ENCODE data around the gene LATS2.
"Not testable (repeated sequence)": the region's sequence is repeated elsewhere in the genome, so short reads cannot be mapped to it uniquely, and the experiment has no call there.

DNA sequence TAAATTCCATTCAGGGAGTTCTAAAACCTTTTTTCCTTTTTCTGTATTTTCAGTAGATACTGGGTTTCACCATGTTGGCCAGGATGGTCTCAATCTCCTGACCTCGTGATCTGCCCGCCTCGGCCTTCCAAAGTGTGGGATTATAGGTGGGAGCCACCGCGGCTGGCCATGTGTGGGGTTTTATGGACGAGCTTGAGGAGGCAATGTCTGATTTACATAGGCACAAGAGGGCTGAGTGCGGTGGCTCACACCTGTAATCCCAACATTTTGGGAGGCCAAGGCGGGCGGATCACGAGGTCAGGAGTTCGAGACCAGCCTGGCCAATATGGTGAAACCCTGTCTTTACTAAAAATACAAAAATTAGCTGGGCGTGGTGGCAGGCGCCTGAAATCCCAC, 136.0 kb downstream of the LATS2 start:
- TF ChIP-seq, protein P1, sequence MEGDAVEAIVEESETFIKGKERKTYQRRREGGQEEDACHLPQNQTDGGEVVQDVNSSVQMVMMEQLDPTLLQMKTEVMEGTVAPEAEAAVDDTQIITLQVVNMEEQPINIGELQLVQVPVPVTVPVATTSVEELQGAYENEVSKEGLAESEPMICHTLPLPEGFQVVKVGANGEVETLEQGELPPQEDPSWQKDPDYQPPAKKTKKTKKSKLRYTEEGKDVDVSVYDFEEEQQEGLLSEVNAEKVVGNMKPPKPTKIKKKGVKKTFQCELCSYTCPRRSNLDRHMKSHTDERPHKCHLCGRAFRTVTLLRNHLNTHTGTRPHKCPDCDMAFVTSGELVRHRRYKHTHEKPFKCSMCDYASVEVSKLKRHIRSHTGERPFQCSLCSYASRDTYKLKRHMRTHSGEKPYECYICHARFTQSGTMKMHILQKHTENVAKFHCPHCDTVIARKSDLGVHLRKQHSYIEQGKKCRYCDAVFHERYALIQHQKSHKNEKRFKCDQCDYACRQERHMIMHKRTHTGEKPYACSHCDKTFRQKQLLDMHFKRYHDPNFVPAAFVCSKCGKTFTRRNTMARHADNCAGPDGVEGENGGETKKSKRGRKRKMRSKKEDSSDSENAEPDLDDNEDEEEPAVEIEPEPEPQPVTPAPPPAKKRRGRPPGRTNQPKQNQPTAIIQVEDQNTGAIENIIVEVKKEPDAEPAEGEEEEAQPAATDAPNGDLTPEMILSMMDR (IDR thresholded peaks at IDR 0.05), result not testable (repeated sequence)
- not testable (repeated sequence) for TF ChIP-seq POLR2AphosphoS5 (IDR thresholded peaks at IDR 0.05); POLR2A (IDR thresholded peaks at IDR 0.05; ENCODE audit: low read depth)

Data from esophagus muscularis mucosa (tissue), 3 donors.